Activated naive CD4-positive, alpha-beta T cell treated with Interleukin-2 at 50 U/mL for 16 hours (primary cell): ENCODE measurements around the gene RPL3.

Experiments used
- DNase-seq: peaks from one replicate; pipeline ENCODE4 v3.0.0-alpha.2; 2020

RPL3 gene

GRCh38 chr22:39316440-39317083, 2.9 kb downstream of the RPL3 start:
- DNase-seq = peak; percentile 82

- DNase-seq = no peak
Observed at GRCh38 chr22:39315389-39315788, 4.0 kb downstream of the RPL3 start.

GRCh38 chr22:39314251-39314971, 5.0 kb downstream of the RPL3 start:
- no peak for DNase-seq

- no peak for DNase-seq
Observed at GRCh38 chr22:39313258-39314001, 6.0 kb downstream of the RPL3 start.

GRCh38 chr22:39312410-39312809, 7.0 kb downstream of the RPL3 start:
- no peak for DNase-seq

GRCh38 chr22:39311592-39312400, 7.6 kb downstream of the RPL3 start:
- no peak for DNase-seq

GRCh38 chr22:39309881-39310714, 9.3 kb downstream of the RPL3 start:
- no peak for DNase-seq

GRCh38 chr22:39309364-39309861, 10.0 kb downstream of the RPL3 start:
- DNase-seq = no peak

- DNase-seq = no peak
Observed at GRCh38 chr22:39308614-39309363, 10.6 kb downstream of the RPL3 start.

GRCh38 chr22:39306456-39307361, 12.7 kb downstream of the RPL3 start:
- peak; percentile 57 for DNase-seq

- DNase-seq = no peak
Observed at GRCh38 chr22:39303892-39304671, 15.3 kb downstream of the RPL3 start.

GRCh38 chr22:39303358-39303757, 16.1 kb downstream of the RPL3 start:
- DNase-seq = no peak

- no peak for DNase-seq
Observed at GRCh38 chr22:39302431-39302960, 16.9 kb downstream of the RPL3 start.

GRCh38 chr22:39301926-39302325, 17.5 kb downstream of the RPL3 start:
- DNase-seq = no peak

- DNase-seq = no peak
Observed at GRCh38 chr22:39301108-39301507, 18.3 kb downstream of the RPL3 start.

- DNase-seq = no peak
Observed at GRCh38 chr22:39300186-39300830, 19.1 kb downstream of the RPL3 start.

- no peak for DNase-seq
Observed at GRCh38 chr22:39299829-39300178, 19.6 kb downstream of the RPL3 start.

GRCh38 chr22:39298241-39298987, 21.0 kb downstream of the RPL3 start:
- no peak for DNase-seq
